CD4-positive, alpha-beta memory T cell (primary cell): ENCODE results near the gene ATMIN. TPM values are rescaled to one million over a fixed set of nuclear protein-coding genes. Genes with fewer than 3 reads are reported as not detected.

Source experiments
- CTCF ChIA-PET: fragments of 350-600 bp; sonication (Branson Sonifier 250); formaldehyde crosslinking; loops from one replicate; lab custom pipeline; 2021; ENCODE audit warnings: inconsistent platforms; ENCODE audit not compliant: partially characterized antibody; lab: Charles Lee
- POLR2A ChIA-PET: fragments of 350-600 bp; sonication (Branson Sonifier 250); formaldehyde crosslinking; loops from one replicate; lab custom pipeline; 2021; ENCODE audit not compliant: partially characterized antibody; lab: Charles Lee
- DNase-seq, 5 donors: peaks; one replicate each; pipeline versions ENCODE4 v3.0.0 to v3.0.0-alpha.2; 2020 to 2022; ENCODE audit warnings: mixed read lengths in 1 of 5
- H3K27ac ChIP-seq: one replicate; pipeline ENCODE4 v1.7.0; 2013; ENCODE audit warnings: low read depth, low read length
- H3K27me3 ChIP-seq: 2 replicates; pipeline ENCODE4 v1.7.0; 2013; ENCODE audit warnings: mild to moderate bottlenecking, low read length, moderate library complexity; ENCODE audit not compliant: insufficient read depth
- H3K36me3 ChIP-seq: 2 replicates; pipeline ENCODE4 v1.7.0; 2013; ENCODE audit warnings: mild to moderate bottlenecking, low read length, moderate library complexity; ENCODE audit not compliant: insufficient read depth
- H3K4me1 ChIP-seq: 2 replicates; pipeline ENCODE4 v1.7.0; 2013; ENCODE audit warnings: mild to moderate bottlenecking, low read length, moderate library complexity; ENCODE audit not compliant: insufficient read depth
- H3K4me3 ChIP-seq, 2 donors: one replicate each; pipeline ENCODE4 v1.7.0; 2013; ENCODE audit warnings: low read length in 2 of 2, mild to moderate bottlenecking in 1 of 2
- H3K9me3 ChIP-seq, 2 donors: one replicate each; pipeline ENCODE4 v1.7.0; 2013; ENCODE audit warnings: low read length in 2 of 2, control low read depth in 1 of 2; ENCODE audit not compliant: control insufficient read depth in 1 of 2
- H3K27ac Mint-ChIP-seq, 7 donors: one replicate each; pipeline ENCODE4 v1.8.0; 2020 to 2021; ENCODE audit warnings: mixed read lengths in 7 of 7, mild to moderate bottlenecking in 6 of 7, inconsistent platforms in 3 of 7, moderate library complexity in 3 of 7
- H3K27me3 Mint-ChIP-seq, 2 donors: one replicate each; pipeline ENCODE4 v1.8.0; 2020 to 2021; ENCODE audit warnings: mixed read lengths in 2 of 2
- H3K36me3 Mint-ChIP-seq, 2 donors: one replicate each; pipeline ENCODE4 v1.8.0; 2020 to 2021; ENCODE audit warnings: mixed read lengths in 2 of 2, inconsistent platforms in 1 of 2, mild to moderate bottlenecking in 1 of 2
- H3K4me1 Mint-ChIP-seq, 4 donors: one replicate each; pipeline ENCODE4 v1.8.0; 2020 to 2021; ENCODE audit warnings: mixed read lengths in 4 of 4, mild to moderate bottlenecking in 1 of 4
- H3K4me3 Mint-ChIP-seq, 8 donors: one replicate each; pipeline ENCODE4 v1.8.0; 2020 to 2021; ENCODE audit warnings: mixed read lengths in 8 of 8, mild to moderate bottlenecking in 7 of 8, moderate library complexity in 6 of 8, inconsistent platforms in 3 of 8
- H3K9me3 Mint-ChIP-seq, 8 donors: one replicate each; pipeline ENCODE4 v1.8.0; 2020 to 2021; ENCODE audit warnings: mixed read lengths in 8 of 8, mild to moderate bottlenecking in 5 of 8, inconsistent platforms in 3 of 8, moderate library complexity in 1 of 8
- intact Hi-C: fragments of 100-400 bp; cut with micrococcal nuclease; formaldehyde crosslinking; loops from one replicate; pipeline ENCODE4 v1.15.1; 2023
- polyA plus RNA-seq, 2 donors: library from polyadenylated mRNA; unstranded; fragments of 300-500 nt; fragmentation: Illumina TruSeq; gene quantifications; one replicate each; pipeline ENCODE4 v1.2.3, GENCODE V29; 2021
- total RNA-seq, 2 experiments: library from RNA; stranded (reverse); gene quantifications; one replicate each; pipeline ENCODE4 v1.2.3, GENCODE V29; 2021

The ATMIN gene
- total and polyA plus RNA-seq, 4 experiments from 2014 or later = 26.1 to 46.3 (median 42.3) TPM

- no peak for DNase-seq
- H3K27ac ChIP-seq = no peak overlapping the region
- H3K27me3 ChIP-seq = no peaks in the 10 kb centered on the region
- Mint-ChIP-seq H3K9me3 (no peaks in the 10 kb centered on the region), H3K27ac (no peak overlapping the region), H3K4me3 (no peak overlapping the region), H3K27me3 (no peaks in the 10 kb centered on the region), H3K36me3 (no peaks in the 10 kb centered on the region), H3K4me1 (no peaks in the 10 kb centered on the region)
- CTCF ChIA-PET = interaction anchor here (1.2 kb wide), 1 partner anchor 12 kb away, joined by 3 read pairs; no protein-coding TSS in a partner anchor
- intact Hi-C loops = no loop called here
- POLR2A ChIA-PET = no interaction called here
- no peaks in the 10 kb centered on the region for H3K4me1 ChIP-seq
- no peak overlapping the region for H3K4me3 ChIP-seq
- no peaks in the 10 kb centered on the region for H3K9me3 ChIP-seq
- H3K36me3 ChIP-seq = no peaks in the 10 kb centered on the region
These were observed 25.1 kb downstream of the ATMIN start for GRCh38 chr16:81060576-81061306.

GRCh38 chr16:81061307-81061640, 25.6 kb downstream of the ATMIN start:
- H3K9me3 Mint-ChIP-seq = no peaks in the 10 kb centered on the region
- no peak overlapping the region for H3K27ac Mint-ChIP-seq
- DNase-seq = no peak
- CTCF ChIA-PET = interaction anchor here (1.2 kb wide), 1 partner anchor 11 kb away, joined by 3 read pairs; no protein-coding TSS in a partner anchor
- H3K4me1 Mint-ChIP-seq = no peaks in the 10 kb centered on the region
- intact Hi-C loops = no loop called here
- Histone ChIP-seq H3K4me3 (no peak overlapping the region), H3K27ac (no peak overlapping the region), H3K4me1 (no peaks in the 10 kb centered on the region), H3K36me3 (no peaks in the 10 kb centered on the region), H3K27me3 (no peaks in the 10 kb centered on the region), H3K9me3 (no peaks in the 10 kb centered on the region)
- no peaks in the 10 kb centered on the region for H3K27me3 Mint-ChIP-seq
- no peaks in the 10 kb centered on the region for H3K36me3 Mint-ChIP-seq
- POLR2A ChIA-PET = no interaction called here
- no peak overlapping the region for H3K4me3 Mint-ChIP-seq

- POLR2A ChIA-PET = no interaction called here
- Mint-ChIP-seq H3K4me3 (no peak overlapping the region), H3K4me1 (peaks cover 0 to 3% (median 0%) of the 10 kb centered on the region in 4 donors), H3K9me3 (no peaks in the 10 kb centered on the region), H3K27ac (peak overlapping the region in 1 of 7 donors; percentile 31), H3K36me3 (no peaks in the 10 kb centered on the region), H3K27me3 (no peaks in the 10 kb centered on the region)
- Histone ChIP-seq H3K4me3 (no peak overlapping the region), H3K36me3 (no peaks in the 10 kb centered on the region), H3K9me3 (no peaks in the 10 kb centered on the region), H3K27ac (no peak overlapping the region), H3K27me3 (no peaks in the 10 kb centered on the region), H3K4me1 (no peaks in the 10 kb centered on the region)
- intact Hi-C loops = no loop called here
- CTCF ChIA-PET = interaction anchor here (1.2 kb wide), 1 partner anchor 10 kb away, joined by 3 read pairs; no protein-coding TSS in a partner anchor
- no peak for DNase-seq
These were observed 26.4 kb downstream of the ATMIN start for GRCh38 chr16:81061871-81062608.

DNA sequence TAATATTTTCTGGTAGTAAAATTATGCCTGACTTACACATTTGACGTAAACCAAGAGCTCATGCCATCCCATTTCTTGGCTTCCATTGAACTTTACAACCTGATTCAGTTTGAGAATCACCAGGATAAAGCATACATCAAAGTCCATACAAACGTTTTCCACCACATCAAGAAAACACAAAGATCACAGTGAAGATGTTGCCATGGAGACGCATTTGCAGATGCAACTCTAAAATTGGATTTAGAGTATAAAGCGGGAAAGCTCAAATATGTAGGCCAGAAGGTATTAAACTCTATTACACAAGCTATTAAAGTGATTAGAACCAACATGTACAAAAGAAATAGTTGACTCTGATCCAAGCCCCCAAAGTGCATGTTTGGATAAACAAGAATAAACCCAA, 31.0 kb downstream of the ATMIN start:
- POLR2A ChIA-PET = no interaction called here
- no peak overlapping the region for H3K4me3 ChIP-seq
- no peaks in the 10 kb centered on the region for H3K9me3 ChIP-seq
- Mint-ChIP-seq H3K27me3 (no peaks in the 10 kb centered on the region), H3K27ac (no peak overlapping the region), H3K4me3 (no peak overlapping the region), H3K4me1 (peaks cover 0 to 3% (median 0%) of the 10 kb centered on the region in 4 donors), H3K9me3 (no peaks in the 10 kb centered on the region), H3K36me3 (no peaks in the 10 kb centered on the region)
- H3K36me3 ChIP-seq = no peaks in the 10 kb centered on the region
- H3K4me1 ChIP-seq = no peaks in the 10 kb centered on the region
- H3K27me3 ChIP-seq = no peaks in the 10 kb centered on the region
- no peak for DNase-seq
- H3K27ac ChIP-seq = no peak overlapping the region
- CTCF ChIA-PET = no interaction called here
- intact Hi-C loops = no loop called here

GRCh38 chr16:81067166-81067565, 31.5 kb downstream of the ATMIN start:
- H3K36me3 ChIP-seq = no peaks in the 10 kb centered on the region
- H3K4me3 Mint-ChIP-seq = no peak overlapping the region
- no peaks in the 10 kb centered on the region for H3K4me1 ChIP-seq
- intact Hi-C loops = no loop called here
- no peak overlapping the region for H3K27ac ChIP-seq
- POLR2A ChIA-PET = no interaction called here
- no peaks in the 10 kb centered on the region for H3K9me3 ChIP-seq
- H3K9me3 Mint-ChIP-seq = no peaks in the 10 kb centered on the region
- H3K36me3 Mint-ChIP-seq = no peaks in the 10 kb centered on the region
- peaks cover 0 to 3% (median 0%) of the 10 kb centered on the region in 4 donors for H3K4me1 Mint-ChIP-seq
- no peaks in the 10 kb centered on the region for H3K27me3 ChIP-seq
- H3K27me3 Mint-ChIP-seq = peaks cover 0 to 2% of the 10 kb centered on the region in 2 donors
- CTCF ChIA-PET = no interaction called here
- no peak overlapping the region for H3K4me3 ChIP-seq
- no peak for DNase-seq
- no peak overlapping the region for H3K27ac Mint-ChIP-seq

DNA sequence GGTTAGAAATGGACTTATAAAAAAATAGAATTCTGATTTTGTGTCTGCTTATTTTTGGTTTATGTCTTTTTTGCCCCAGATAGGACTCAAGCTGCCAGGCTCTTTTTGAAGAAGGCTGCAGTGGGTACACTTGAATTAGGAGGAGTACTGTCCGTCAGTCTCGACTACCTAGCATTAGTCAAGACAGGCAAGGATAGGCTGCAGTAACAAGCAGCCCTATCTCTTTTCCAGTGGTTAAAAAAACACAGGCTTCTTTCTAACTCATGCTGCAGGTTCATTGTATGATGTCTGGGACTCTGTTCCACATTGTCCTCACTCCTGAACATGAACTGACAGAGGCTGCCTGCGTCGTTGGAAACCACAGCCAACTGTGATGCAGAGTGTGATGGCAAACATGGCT, 33.4 kb downstream of the ATMIN start:
- no peaks in the 10 kb centered on the region for H3K36me3 Mint-ChIP-seq
- no peaks in the 10 kb centered on the region for H3K4me1 ChIP-seq
- ChIA-PET POLR2A (no interaction called here), CTCF (no interaction called here)
- no peaks in the 10 kb centered on the region for H3K9me3 ChIP-seq
- H3K27ac ChIP-seq = no peak overlapping the region
- H3K27me3 Mint-ChIP-seq = peaks cover 0 to 2% of the 10 kb centered on the region in 2 donors
- H3K4me3 Mint-ChIP-seq = no peak overlapping the region
- H3K9me3 Mint-ChIP-seq = no peaks in the 10 kb centered on the region
- no peak overlapping the region for H3K27ac Mint-ChIP-seq
- peaks cover 0 to 3% (median 0%) of the 10 kb centered on the region in 4 donors for H3K4me1 Mint-ChIP-seq
- no peaks in the 10 kb centered on the region for H3K27me3 ChIP-seq
- no peaks in the 10 kb centered on the region for H3K36me3 ChIP-seq
- intact Hi-C loops = no loop called here
- DNase-seq = no peak
- H3K4me3 ChIP-seq = no peak overlapping the region

GRCh38 chr16:81070979-81071378, 35.3 kb downstream of the ATMIN start:
- intact Hi-C loops = no loop called here
- no peaks in the 10 kb centered on the region for H3K36me3 ChIP-seq
- H3K27ac Mint-ChIP-seq = no peak overlapping the region
- peaks cover 0 to 2% of the 10 kb centered on the region in 2 donors for H3K27me3 Mint-ChIP-seq
- peaks cover 1% of the 10 kb centered on the region for H3K4me1 ChIP-seq
- ChIA-PET CTCF (no interaction called here), POLR2A (no interaction called here)
- H3K36me3 Mint-ChIP-seq = no peaks in the 10 kb centered on the region
- H3K4me1 Mint-ChIP-seq = peaks cover 0 to 3% (median 0%) of the 10 kb centered on the region in 4 donors
- H3K4me3 Mint-ChIP-seq = peak overlapping the region in 1 of 8 donors; percentile 45
- no peak for DNase-seq
- H3K27ac ChIP-seq = no peak overlapping the region
- H3K4me3 ChIP-seq = no peak overlapping the region
- no peaks in the 10 kb centered on the region for H3K9me3 Mint-ChIP-seq
- H3K9me3 ChIP-seq = no peaks in the 10 kb centered on the region
- H3K27me3 ChIP-seq = no peaks in the 10 kb centered on the region
